GM19023 (cell line): ENCODE measurements around the gene OPRL1.
"Not testable (repeated sequence)": the region's sequence is repeated elsewhere in the genome, so short reads cannot be mapped to it uniquely, and the experiment has no call there.

Experiments
- ATAC-seq: cut with Tn5 transposase; IDR thresholded peaks from one replicate; pipeline ENCODE4 v1.9.1; 2021; ENCODE audit warnings: mild to moderate bottlenecking, moderate library complexity; ENCODE audit not compliant: unreplicated experiment

Gene OPRL1

GRCh38 chr20:64114356-64114971, 34.6 kb downstream of the OPRL1 start:
- no peak for ATAC-seq

GRCh38 chr20:64115171-64115911, 35.5 kb downstream of the OPRL1 start:
- ATAC-seq = no peak

- ATAC-seq = no peak
These were observed 36.1 kb downstream of the OPRL1 start for GRCh38 chr20:64116016-64116415.

GRCh38 chr20:64116541-64117431, 36.9 kb downstream of the OPRL1 start:
- ATAC-seq = no peak

- ATAC-seq = not testable (repeated sequence)
These were observed 37.5 kb downstream of the OPRL1 start for GRCh38 chr20:64117432-64117777.

GRCh38 chr20:64119301-64119680, 39.4 kb downstream of the OPRL1 start:
- ATAC-seq = no peak

GRCh38 chr20:64119681-64120341, 39.9 kb downstream of the OPRL1 start:
- no peak for ATAC-seq

- no peak for ATAC-seq
These were observed 41.7 kb downstream of the OPRL1 start for GRCh38 chr20:64121586-64121985.

GRCh38 chr20:64122927-64123326, 43.0 kb downstream of the OPRL1 start:
- not testable (repeated sequence) for ATAC-seq

- ATAC-seq = not testable (repeated sequence)
These were observed 43.6 kb downstream of the OPRL1 start for GRCh38 chr20:64123517-64123916.

- no peak for ATAC-seq
These were observed 49.4 kb downstream of the OPRL1 start for GRCh38 chr20:64129146-64129782.

- ATAC-seq = no peak
These were observed 50.4 kb downstream of the OPRL1 start for GRCh38 chr20:64130271-64130670.

- ATAC-seq = no peak
These were observed 51.0 kb downstream of the OPRL1 start for GRCh38 chr20:64130876-64131275.

- no peak for ATAC-seq
These were observed 51.5 kb downstream of the OPRL1 start for GRCh38 chr20:64131406-64131805.

- no peak for ATAC-seq
These were observed 54.1 kb downstream of the OPRL1 start for GRCh38 chr20:64133951-64134407.

- ATAC-seq = not testable (repeated sequence)
These were observed 54.9 kb downstream of the OPRL1 start for GRCh38 chr20:64134744-64135143.

- ATAC-seq = no peak
These were observed 56.3 kb downstream of the OPRL1 start for GRCh38 chr20:64136004-64136710.

GRCh38 chr20:64137598-64138031, 57.7 kb downstream of the OPRL1 start:
- no peak for ATAC-seq

- ATAC-seq = no peak
These were observed 58.5 kb downstream of the OPRL1 start for GRCh38 chr20:64138276-64138815.
